HEK293T (cell line): ENCODE measurements around the gene TOMM6.

Experiments used
- CTCF ChIA-PET: fragments of 350-600 bp; formaldehyde crosslinking; extraction: SDS; loops from one replicate; lab custom pipeline; 2021; ENCODE audit warnings: antibody characterized with exemption, inconsistent platforms; lab: Yijun Ruan, JAX
- POLR2A ChIA-PET: fragments of 350-600 bp; formaldehyde crosslinking; extraction: SDS; loops from one replicate; lab custom pipeline; 2020; ENCODE audit warnings: antibody characterized with exemption, inconsistent platforms; lab: Yijun Ruan, JAX
- DNase-seq: peaks from one replicate; pipeline ENCODE4 v3.0.0; 2012; ENCODE audit warnings: mixed read lengths; ENCODE audit errors: extremely low spot score
- ARNT ChIP-seq: fragments of 450-650 bp; IDR thresholded peaks from 2 replicates; pipeline ENCODE4 v1.6.1; 2017; ENCODE audit warnings: mild to moderate bottlenecking
- BHLHE40 ChIP-seq: fragments of 450-650 bp; IDR thresholded peaks from 2 replicates; pipeline ENCODE4 v1.6.1; 2016; ENCODE audit warnings: mild to moderate bottlenecking, moderate library complexity, borderline replicate concordance
- CTBP1 ChIP-seq: fragments of 450-650 bp; IDR thresholded peaks from 2 replicates; pipeline ENCODE4 v1.6.1; 2016; ENCODE audit warnings: borderline replicate concordance
- ELF4 ChIP-seq: fragments of 450-650 bp; IDR thresholded peaks from 2 replicates; pipeline ENCODE4 v1.6.1; 2017; ENCODE audit warnings: antibody characterized with exemption
- FOXA1 ChIP-seq: fragments of 450-650 bp; IDR thresholded peaks from 2 replicates; pipeline ENCODE4 v1.6.1; 2016; ENCODE audit warnings: mild to moderate bottlenecking
- FOXK2 ChIP-seq: fragments of 450-650 bp; IDR thresholded peaks from 2 replicates; pipeline ENCODE4 v1.6.1; 2016; ENCODE audit warnings: mild to moderate bottlenecking
- FOXM1 ChIP-seq: fragments of 450-650 bp; IDR thresholded peaks from 2 replicates; pipeline ENCODE4 v1.6.1; 2017; ENCODE audit warnings: mild to moderate bottlenecking, borderline replicate concordance
- HDGF ChIP-seq: fragments of 450-650 bp; IDR thresholded peaks from 2 replicates; pipeline ENCODE4 v1.6.1; 2017; ENCODE audit warnings: antibody characterized with exemption, borderline replicate concordance
- L3MBTL2 ChIP-seq: fragments of 450-650 bp; conservative IDR thresholded peaks from 2 replicates; pipeline ENCODE4 v1.6.1; 2016; ENCODE audit warnings: mild to moderate bottlenecking
- LEF1 ChIP-seq: fragments of 450-650 bp; IDR thresholded peaks from 2 replicates; pipeline ENCODE4 v1.6.1; 2017; ENCODE audit warnings: mild to moderate bottlenecking, borderline replicate concordance
- NFRKB ChIP-seq: fragments of 450-650 bp; IDR thresholded peaks from 2 replicates; pipeline ENCODE4 v1.6.1; 2016; ENCODE audit warnings: mild to moderate bottlenecking, moderate library complexity
- PKNOX1 ChIP-seq: fragments of 450-650 bp; IDR thresholded peaks from 2 replicates; pipeline ENCODE4 v1.6.1; 2016
- SP1 ChIP-seq: fragments of 450-650 bp; IDR thresholded peaks from 2 replicates; pipeline ENCODE4 v1.6.1; 2017
- SUZ12 ChIP-seq: fragments of 450-650 bp; IDR thresholded peaks from 2 replicates; pipeline ENCODE4 v1.6.1; 2016; ENCODE audit warnings: mild to moderate bottlenecking
- TARDBP ChIP-seq: fragments of 450-650 bp; IDR thresholded peaks from 2 replicates; pipeline ENCODE4 v1.6.1; 2016
- ZNF384 ChIP-seq: fragments of 450-650 bp; IDR thresholded peaks from 2 replicates; pipeline ENCODE4 v1.6.1; 2016

TOMM6 gene

GRCh38 chr6:41770381-41771057, 17.0 kb upstream of the TOMM6 start:
- ChIA-PET CTCF (no interaction called here), POLR2A (no interaction called here)
- no peak for DNase-seq
- no peak for TF ChIP-seq SUZ12
- no peak for TF ChIP-seq ZNF384
- no peak for TF ChIP-seq ARNT
- TF ChIP-seq NFRKB, result no peak
- TF ChIP-seq FOXK2, result no peak
- no peak for TF ChIP-seq L3MBTL2
- TF ChIP-seq PKNOX1, result no peak
- no peak for TF ChIP-seq FOXA1
- no peak for TF ChIP-seq BHLHE40
- no peak for TF ChIP-seq HDGF
- TF ChIP-seq TARDBP, result no peak
- no peak for TF ChIP-seq CTBP1
- TF ChIP-seq SP1, result no peak
- TF ChIP-seq FOXM1, result no peak
- no peak for TF ChIP-seq ELF4
- TF ChIP-seq LEF1, result no peak

- no peak for DNase-seq
- CTCF ChIA-PET, result interaction anchor here (1.1 kb wide), 1 partner anchor 66 kb away, joined by 3 read pairs; no protein-coding TSS in a partner anchor
- POLR2A ChIA-PET, result no interaction called here
- TF ChIP-seq BHLHE40 (no peak), LEF1 (no peak), ELF4 (no peak), ZNF384 (no peak), PKNOX1 (no peak), FOXA1 (no peak), NFRKB (no peak), ARNT (no peak), SP1 (no peak), FOXM1 (no peak), SUZ12 (no peak), HDGF (no peak), TARDBP (no peak), CTBP1 (no peak), L3MBTL2 (no peak), FOXK2 (no peak)
These were observed 16.2 kb upstream of the TOMM6 start for GRCh38 chr6:41771058-41771983.

- TF ChIP-seq ARNT (no peak), CTBP1 (no peak), TARDBP (no peak), FOXA1 (no peak), HDGF (no peak)
- DNase-seq, result no peak
- CTCF ChIA-PET, result interaction anchor here (1.5 to 1.8 kb wide), 2 partner anchors 8 to 70 kb away, joined by 5 to 6 read pairs; no protein-coding TSS in a partner anchor
- POLR2A ChIA-PET, result no interaction called here
These were observed 12.7 kb upstream of the TOMM6 start for GRCh38 chr6:41774841-41775240.

GRCh38 chr6:41775293-41775882, 12.1 kb upstream of the TOMM6 start:
- POLR2A ChIA-PET, result interaction anchor here (0.9 kb wide), 1 partner anchor 12 kb away, joined by 4 read pairs; the partner anchor contains the start of gene TOMM6

GRCh38 chr6:41777551-41778285, 9.8 kb upstream of the TOMM6 start:
- ChIA-PET POLR2A (no interaction called here), CTCF (interaction anchor here (0.8 kb wide), 1 partner anchor 253 kb away, joined by 3 read pairs; no protein-coding TSS in a partner anchor)
- TF ChIP-seq BHLHE40, result no peak
- no peak for DNase-seq

More at GRCh38 chr6:41775293-41775882, 12.1 kb upstream of the TOMM6 start:
- CTCF ChIA-PET, result interaction anchor here (1.0 to 1.8 kb wide), 4 partner anchors 9 to 71 kb away, joined by 3 to 6 read pairs (median 4); no protein-coding TSS in a partner anchor
- TF ChIP-seq BHLHE40, result no peak
- TF ChIP-seq SUZ12, result no peak
- TF ChIP-seq HDGF, result no peak
- no peak for TF ChIP-seq ZNF384
- no peak for DNase-seq

- no peak for DNase-seq
- CTCF ChIA-PET, result no interaction called here
- TF ChIP-seq L3MBTL2 (no peak), ZNF384 (no peak), LEF1 (no peak), FOXA1 (no peak), HDGF (no peak), ELF4 (no peak), FOXK2 (no peak), CTBP1 (no peak), ARNT (no peak), FOXM1 (no peak), TARDBP (no peak), NFRKB (no peak), PKNOX1 (no peak), BHLHE40 (no peak)
- POLR2A ChIA-PET, result no interaction called here
These were observed 8.6 kb upstream of the TOMM6 start for GRCh38 chr6:41778895-41779294.
